GM12801 (cell line): ENCODE results near the gene KRTAP16-1.

ENCODE experiments used
- CTCF ChIP-seq: IDR thresholded peaks from one replicate; pipeline ENCODE4 v1.5.1; 2011; ENCODE audit warnings: control low read depth; ENCODE audit not compliant: insufficient read length; ENCODE audit errors: extremely low read depth

KRTAP16-1 gene

GRCh38 chr17:41322094-41322902 lies 13.2 kb upstream of the KRTAP16-1 start:
- TF ChIP-seq CTCF, result no peak

GRCh38 chr17:41318231-41318630 lies 9.1 kb upstream of the KRTAP16-1 start:
- no peak for TF ChIP-seq CTCF

GRCh38 chr17:41315814-41316445 lies 6.8 kb upstream of the KRTAP16-1 start:
- no peak for TF ChIP-seq CTCF

- TF ChIP-seq CTCF, result no peak
Observed at GRCh38 chr17:41315204-41315794, 6.2 kb upstream of the KRTAP16-1 start, which contains the start of gene KRTAP17-1. Gene KRTAP17-1, minus strand, starts transcription at chr17:41315710. Its CDS starts 60 bp downstream, at chr17:41315650.

- TF ChIP-seq CTCF, result no peak
Observed at GRCh38 chr17:41311111-41311510, 2.0 kb upstream of the KRTAP16-1 start.

GRCh38 chr17:41308251-41308917 lies 725 bp downstream of the KRTAP16-1 start:
- no peak for TF ChIP-seq CTCF

GRCh38 chr17:41307647-41308046 lies 1.5 kb downstream of the KRTAP16-1 start:
- TF ChIP-seq CTCF, result no peak
